Activated CD4-positive, CD25-positive, alpha-beta regulatory T cell treated with anti-CD3 and anti-CD28 coated beads, Interleukin-2, amount 50 U/mL, for 24 hours (primary cell): ENCODE data around the gene CLDN9.

Source experiments
- ATAC-seq, 2 donors: fragments of 150-1000 bp; cut with Tn5 transposase; one replicate each; pipeline ENCODE4 v1.10.0; 2021; ENCODE audit warnings: mild to moderate bottlenecking in 1 of 2, moderate library complexity in 1 of 2

The CLDN9 gene

GRCh38 chr16:3012828-3013420 lies at the start of gene CLDN9:
Gene CLDN9 (plus strand): TSS chr16:3012923. CDS start chr16:3013363, 440 bp downstream.
- peak in 1 of 2 donors; percentile 10 for ATAC-seq

- ATAC-seq = no peak
Measured at GRCh38 chr16:2963074-2963722, 49.5 kb upstream of the CLDN9 start.

- peak; percentile 9 to 30 for ATAC-seq
Measured at GRCh38 chr16:2963723-2964474, 48.8 kb upstream of the CLDN9 start, which contains the start of gene KREMEN2. Gene KREMEN2 (plus strand): TSS chr16:2964275. CDS start chr16:2964521, 246 bp downstream.

GRCh38 chr16:2964475-2965336 lies 48.0 kb upstream of the CLDN9 start:
- peak; percentile 10 to 20 for ATAC-seq

GRCh38 chr16:2966043-2966807 lies 46.5 kb upstream of the CLDN9 start:
- ATAC-seq = no peak

- no peak for ATAC-seq
Measured at GRCh38 chr16:2966808-2967191, 45.9 kb upstream of the CLDN9 start.

- ATAC-seq = no peak
Measured at GRCh38 chr16:2967211-2967631, 45.5 kb upstream of the CLDN9 start.

GRCh38 chr16:2967721-2968161 lies 45.0 kb upstream of the CLDN9 start:
- ATAC-seq = no peak

GRCh38 chr16:2968368-2968737 lies 44.4 kb upstream of the CLDN9 start:
- no peak for ATAC-seq

- ATAC-seq = peak; percentile 80 to 83
Measured at GRCh38 chr16:2968738-2969544, 43.8 kb upstream of the CLDN9 start, which contains the start of gene PAQR4. Gene PAQR4 (plus strand): TSS chr16:2969348. CDS start chr16:2969675, 327 bp downstream.

GRCh38 chr16:2969545-2970521 lies 42.9 kb upstream of the CLDN9 start:
- ATAC-seq = peak; percentile 64

GRCh38 chr16:2970563-2970962 lies 42.2 kb upstream of the CLDN9 start:
- ATAC-seq = no peak

GRCh38 chr16:2971134-2971984 lies 41.4 kb upstream of the CLDN9 start:
- ATAC-seq = no peak

GRCh38 chr16:2971985-2972784 lies 40.5 kb upstream of the CLDN9 start:
- ATAC-seq = no peak

GRCh38 chr16:2973093-2973492 lies 39.6 kb upstream of the CLDN9 start:
- ATAC-seq = no peak

- ATAC-seq = no peak
Measured at GRCh38 chr16:2973605-2974318, 39.0 kb upstream of the CLDN9 start.
